ENCODE data around the gene TVP23C.

TVP23C gene

GRCh38 chr17:15465045-15465701 is 98.1 kb downstream of the TVP23C start:
- DNase-seq (ENCODE audit: low read depth), result no peak

GRCh38 chr17:15464231-15464985 is 98.9 kb downstream of the TVP23C start:
- DNase-seq (ENCODE audit: low read depth), result no peak

GRCh38 chr17:15462976-15463772 is 100.1 kb downstream of the TVP23C start:
- no peak for DNase-seq (ENCODE audit: low read depth)

GRCh38 chr17:15457723-15458094 is 105.6 kb downstream of the TVP23C start:
- no peak for DNase-seq (ENCODE audit: low read depth)

- no peak for DNase-seq (ENCODE audit: low read depth)
Observed at GRCh38 chr17:15456972-15457722, 106.1 kb downstream of the TVP23C start.

GRCh38 chr17:15456496-15456895 is 106.8 kb downstream of the TVP23C start:
- no peak for DNase-seq (ENCODE audit: low read depth)

- no peak for DNase-seq (ENCODE audit: low read depth)
Observed at GRCh38 chr17:15454346-15454745, 108.9 kb downstream of the TVP23C start.

GRCh38 chr17:15453782-15454181 is 109.5 kb downstream of the TVP23C start:
- DNase-seq (ENCODE audit: low read depth), result no peak

- DNase-seq (ENCODE audit: low read depth), result no peak
Observed at GRCh38 chr17:15453246-15453645, 110.0 kb downstream of the TVP23C start.

GRCh38 chr17:15452746-15453145 is 110.5 kb downstream of the TVP23C start:
- no peak for DNase-seq (ENCODE audit: low read depth)

Data from stimulated activated CD4-positive, alpha-beta T cell treated with anti-CD3 and anti-CD28 coated beads, Interleukin-2, amount 100 ng/mL, for 4 hours (primary cell).